ENCODE measurements around the gene NDUFS6. TPM values are rescaled to one million over a fixed set of nuclear protein-coding genes. Genes with fewer than 3 reads are reported as not detected.

The NDUFS6 gene
- total and polyA plus RNA-seq, 10 donors: 18.2 to 74.2 (median 29.2) TPM

DNA sequence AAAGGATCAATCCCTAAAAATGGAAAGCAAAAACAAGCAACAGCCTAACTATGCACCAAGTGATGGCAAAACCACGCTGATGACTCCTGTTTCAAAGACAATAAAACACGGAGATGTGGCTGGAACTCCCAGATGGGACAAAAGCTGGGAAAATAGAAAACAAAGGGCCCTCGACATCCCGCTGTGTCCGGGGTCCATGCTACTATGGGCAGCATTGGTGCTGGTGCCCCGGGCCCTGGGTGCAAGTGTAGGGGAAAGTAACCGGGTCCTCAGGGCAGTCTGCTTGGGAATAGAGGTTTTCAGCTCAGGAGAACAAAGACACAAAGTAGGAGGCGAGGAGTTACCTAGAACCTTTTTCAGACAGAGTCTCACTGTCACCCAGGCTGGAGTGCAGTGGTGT lies 47.7 kb upstream of the NDUFS6 start:
- no peak for DNase-seq
- TF ChIP-seq, protein P1, sequence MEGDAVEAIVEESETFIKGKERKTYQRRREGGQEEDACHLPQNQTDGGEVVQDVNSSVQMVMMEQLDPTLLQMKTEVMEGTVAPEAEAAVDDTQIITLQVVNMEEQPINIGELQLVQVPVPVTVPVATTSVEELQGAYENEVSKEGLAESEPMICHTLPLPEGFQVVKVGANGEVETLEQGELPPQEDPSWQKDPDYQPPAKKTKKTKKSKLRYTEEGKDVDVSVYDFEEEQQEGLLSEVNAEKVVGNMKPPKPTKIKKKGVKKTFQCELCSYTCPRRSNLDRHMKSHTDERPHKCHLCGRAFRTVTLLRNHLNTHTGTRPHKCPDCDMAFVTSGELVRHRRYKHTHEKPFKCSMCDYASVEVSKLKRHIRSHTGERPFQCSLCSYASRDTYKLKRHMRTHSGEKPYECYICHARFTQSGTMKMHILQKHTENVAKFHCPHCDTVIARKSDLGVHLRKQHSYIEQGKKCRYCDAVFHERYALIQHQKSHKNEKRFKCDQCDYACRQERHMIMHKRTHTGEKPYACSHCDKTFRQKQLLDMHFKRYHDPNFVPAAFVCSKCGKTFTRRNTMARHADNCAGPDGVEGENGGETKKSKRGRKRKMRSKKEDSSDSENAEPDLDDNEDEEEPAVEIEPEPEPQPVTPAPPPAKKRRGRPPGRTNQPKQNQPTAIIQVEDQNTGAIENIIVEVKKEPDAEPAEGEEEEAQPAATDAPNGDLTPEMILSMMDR (IDR thresholded peaks at IDR 0.05 in 8 of 11, conservative IDR thresholded peaks at IDR 0.05 in 3 of 11): no peak
- TF ChIP-seq POLR2A (IDR thresholded peaks at IDR 0.05) (no peak), POLR2AphosphoS5 (IDR thresholded peaks at IDR 0.05) (no peak)
- Histone ChIP-seq H3K9me3 (no peaks in the 10 kb centered on the region), H3K36me3 (no peaks in the 10 kb centered on the region), H3K4me3 (no peak overlapping the region), H3K27me3 (replicated peaks in 1 of 7) (peaks cover 0 to 32% (median 0%) of the 10 kb centered on the region in 7 donors), H3K27ac (no peak overlapping the region), H3K4me1 (no peaks in the 10 kb centered on the region)
- intact Hi-C loops (cut with DNase I; ENCODE audit: low total_unique reads): no loop called here
- 71 to 86% (median 79%) methylated on average over 8 of the region's 8 CpGs for WGBS, 5 donors

DNA sequence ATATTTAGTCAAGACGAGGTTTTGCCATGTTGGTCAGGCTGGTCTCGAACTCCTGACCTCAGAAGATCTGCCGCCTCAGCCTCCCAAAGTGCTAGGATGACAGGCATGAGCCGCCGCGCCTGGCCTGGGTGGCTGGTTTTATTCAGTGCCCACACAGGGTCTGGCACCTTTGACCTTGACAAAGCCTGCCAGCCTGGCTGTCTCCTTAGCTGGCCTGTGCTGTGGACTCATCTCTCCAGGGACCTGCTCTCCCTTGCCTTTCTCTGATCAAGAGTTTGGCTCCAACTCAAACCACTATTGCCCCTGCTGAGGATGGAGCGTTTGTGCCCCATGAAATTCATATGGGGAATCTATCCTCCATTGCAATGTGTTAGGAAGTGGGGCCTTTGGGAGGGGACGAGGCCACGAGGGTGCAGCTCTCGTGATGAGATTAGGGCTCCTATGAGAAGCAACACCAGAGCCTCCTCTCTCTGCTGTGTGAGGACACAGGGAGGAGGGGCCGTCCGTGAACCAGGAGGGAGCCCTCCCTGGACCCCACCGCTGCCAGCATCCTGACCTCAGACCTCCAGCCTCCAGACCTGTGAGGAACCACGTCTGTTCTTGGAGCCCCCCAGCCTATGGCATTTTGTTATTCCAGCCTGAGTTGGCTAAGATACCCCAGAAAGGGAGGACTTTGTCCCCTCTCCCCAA lies 46.5 kb upstream of the NDUFS6 start:
- no peaks in the 10 kb centered on the region for H3K36me3 ChIP-seq
- no peak overlapping the region for H3K4me3 ChIP-seq
- peaks cover 0 to 32% (median 0%) of the 10 kb centered on the region in 7 donors for H3K27me3 ChIP-seq (replicated peaks in 1 of 7)
- no peak for DNase-seq
- TF ChIP-seq POLR2AphosphoS5 (IDR thresholded peaks at IDR 0.05) (no peak), POLR2A (IDR thresholded peaks at IDR 0.05) (no peak)
- TF ChIP-seq, protein P1 (IDR thresholded peaks at IDR 0.05 in 8 of 11, conservative IDR thresholded peaks at IDR 0.05 in 3 of 11): no peak
- H3K27ac ChIP-seq: no peak overlapping the region
- 75 to 85% (median 81%) methylated on average over 13 to 14 of the region's 14 CpGs for WGBS, 5 donors
- H3K9me3 ChIP-seq: no peaks in the 10 kb centered on the region
- no peaks in the 10 kb centered on the region for H3K4me1 ChIP-seq
- intact Hi-C loops (cut with DNase I; ENCODE audit: low total_unique reads): no loop called here

DNA sequence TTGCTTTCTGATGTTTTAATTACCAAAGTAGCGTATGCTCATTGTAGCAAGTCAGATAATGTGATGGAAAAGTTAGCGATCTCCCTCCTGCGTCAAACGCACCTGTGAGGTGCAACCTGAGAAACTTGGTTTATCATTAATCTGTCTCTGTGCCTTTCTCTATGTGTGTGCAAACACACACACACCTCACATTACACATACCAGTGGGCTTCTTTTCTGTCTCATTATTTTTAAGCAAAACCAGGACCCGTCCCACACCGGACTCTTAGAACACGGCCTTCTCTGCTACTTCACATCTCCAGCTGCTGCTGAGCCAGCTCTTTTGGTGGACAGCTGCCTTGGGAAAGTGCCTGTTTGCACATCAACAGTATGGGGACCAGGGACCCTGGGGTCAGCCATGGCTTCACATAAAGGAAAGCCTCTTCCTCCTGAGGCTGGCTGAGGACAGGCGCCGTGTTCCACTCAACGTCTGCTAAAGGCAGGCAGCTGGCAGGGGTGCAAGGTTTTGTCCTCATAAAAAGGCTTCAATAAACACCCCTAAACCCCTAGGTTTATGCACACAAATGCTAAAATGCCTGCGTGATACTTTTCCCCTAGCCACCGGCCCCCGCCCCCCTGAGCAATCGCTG lies 45.8 kb upstream of the NDUFS6 start:
- WGBS, 5 donors: 72 to 77% (median 75%) methylated on average over 14 of the region's 14 CpGs
- intact Hi-C loops (cut with DNase I; ENCODE audit: low total_unique reads): no loop called here
- Histone ChIP-seq H3K9me3 (no peaks in the 10 kb centered on the region), H3K36me3 (no peaks in the 10 kb centered on the region), H3K27ac (no peak overlapping the region), H3K27me3 (replicated peaks in 1 of 7) (peaks cover 0 to 32% (median 0%) of the 10 kb centered on the region in 7 donors), H3K4me1 (no peaks in the 10 kb centered on the region), H3K4me3 (no peak overlapping the region)
- no peak for DNase-seq
- TF ChIP-seq POLR2A (IDR thresholded peaks at IDR 0.05): no peak
- TF ChIP-seq, protein P1 (IDR thresholded peaks at IDR 0.05 in 8 of 11, conservative IDR thresholded peaks at IDR 0.05 in 3 of 11): no peak
- TF ChIP-seq POLR2AphosphoS5 (IDR thresholded peaks at IDR 0.05): no peak

DNA sequence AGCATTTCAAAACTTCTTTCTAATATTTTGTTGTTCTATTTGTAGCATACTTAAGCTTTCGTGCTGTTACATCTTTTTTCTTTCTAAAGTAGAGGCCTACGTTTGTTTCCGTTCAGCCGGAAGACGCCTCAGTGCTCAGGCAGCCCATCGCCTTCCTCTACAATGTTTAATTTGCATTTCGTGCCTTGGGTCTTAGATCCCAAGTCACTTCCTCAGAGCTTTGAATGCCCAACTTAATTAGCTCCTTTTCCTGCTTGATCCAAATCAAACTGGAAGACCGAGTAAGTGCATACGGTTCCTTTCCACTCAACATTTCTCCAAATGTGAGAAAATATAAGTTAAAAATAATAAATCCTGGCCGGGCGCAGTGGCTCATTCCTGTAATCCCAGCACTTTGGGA lies 44.7 kb upstream of the NDUFS6 start:
- 53 to 66% (median 63%) methylated on average over 11 of the region's 11 CpGs for WGBS, 5 donors
- intact Hi-C loops (cut with DNase I; ENCODE audit: low total_unique reads): no loop called here
- no peaks in the 10 kb centered on the region for H3K36me3 ChIP-seq
- H3K27ac ChIP-seq: no peak overlapping the region
- H3K9me3 ChIP-seq: no peaks in the 10 kb centered on the region
- peaks cover 0 to 22% (median 0%) of the 10 kb centered on the region in 7 donors for H3K27me3 ChIP-seq (replicated peaks in 1 of 7)
- H3K4me3 ChIP-seq: no peak overlapping the region
- no peak for DNase-seq
- TF ChIP-seq POLR2A (IDR thresholded peaks at IDR 0.05) (no peak), POLR2AphosphoS5 (IDR thresholded peaks at IDR 0.05) (no peak)
- TF ChIP-seq, protein P1 (IDR thresholded peaks at IDR 0.05 in 8 of 11, conservative IDR thresholded peaks at IDR 0.05 in 3 of 11): no peak
- no peaks in the 10 kb centered on the region for H3K4me1 ChIP-seq
